ENCODE data around the gene ZCCHC14.

ZCCHC14 gene

GRCh38 chr16:87458424-87458915 lies 34.4 kb downstream of the ZCCHC14 start:
- peak; percentile 35 for DNase-seq (ENCODE audit: low spot score)

- no peak for DNase-seq (ENCODE audit: low spot score)
Measured at GRCh38 chr16:87457709-87458423, 35.0 kb downstream of the ZCCHC14 start.

GRCh38 chr16:87457061-87457611 lies 35.7 kb downstream of the ZCCHC14 start:
- no peak for DNase-seq (ENCODE audit: low spot score)

GRCh38 chr16:87454391-87454790 lies 38.4 kb downstream of the ZCCHC14 start:
- DNase-seq (ENCODE audit: low spot score): no peak

GRCh38 chr16:87453326-87453725 lies 39.5 kb downstream of the ZCCHC14 start:
- DNase-seq (ENCODE audit: low spot score): no peak

- DNase-seq (ENCODE audit: low spot score): no peak
Measured at GRCh38 chr16:87451563-87452210, 41.1 kb downstream of the ZCCHC14 start.

GRCh38 chr16:87448866-87449265 lies 44.0 kb downstream of the ZCCHC14 start:
- DNase-seq (ENCODE audit: low spot score): no peak

GRCh38 chr16:87447323-87447722 lies 45.5 kb downstream of the ZCCHC14 start:
- no peak for DNase-seq (ENCODE audit: low spot score)

- no peak for DNase-seq (ENCODE audit: low spot score)
Measured at GRCh38 chr16:87446479-87446878, 46.3 kb downstream of the ZCCHC14 start.

GRCh38 chr16:87445486-87445885 lies 47.3 kb downstream of the ZCCHC14 start:
- DNase-seq (ENCODE audit: low spot score): no peak

GRCh38 chr16:87443964-87444363 lies 48.9 kb downstream of the ZCCHC14 start:
- DNase-seq (ENCODE audit: low spot score): no peak

GRCh38 chr16:87443016-87443415 lies 49.8 kb downstream of the ZCCHC14 start:
- DNase-seq (ENCODE audit: low spot score): no peak

GRCh38 chr16:87442581-87442966 lies 50.2 kb downstream of the ZCCHC14 start:
- DNase-seq (ENCODE audit: low spot score): no peak

- DNase-seq (ENCODE audit: low spot score): no peak
Measured at GRCh38 chr16:87441886-87442580, 50.8 kb downstream of the ZCCHC14 start.

GRCh38 chr16:87439926-87440325 lies 52.9 kb downstream of the ZCCHC14 start:
- DNase-seq (ENCODE audit: low spot score): no peak

GRCh38 chr16:87438611-87438985 lies 54.2 kb downstream of the ZCCHC14 start:
- DNase-seq (ENCODE audit: low spot score): no peak

GRCh38 chr16:87437911-87438610 lies 54.8 kb downstream of the ZCCHC14 start:
- DNase-seq (ENCODE audit: low spot score): no peak

GRCh38 chr16:87437327-87437726 lies 55.5 kb downstream of the ZCCHC14 start:
- no peak for DNase-seq (ENCODE audit: low spot score)

GRCh38 chr16:87436225-87437172 lies 56.3 kb downstream of the ZCCHC14 start:
- peak; percentile 20 for DNase-seq (ENCODE audit: low spot score)
